GM23338 (cell line): ENCODE data around the gene MED13L. TPM values are rescaled to one million over a fixed set of nuclear protein-coding genes. Genes with fewer than 3 reads are reported as not detected.

Experiments used
- ATAC-seq: fragments of 200-7000 bp; cut with Tn5 transposase; 3 replicates; pipeline ENCODE4 v1.9.1; 2020
- DNase-seq: peaks from one replicate; pipeline ENCODE4 v3.0.0-alpha.2; 2015; ENCODE audit warnings: low spot score
- H2AFZ ChIP-seq: fragments of 200-600 bp; sonication (generic); 2 replicates; pipeline ENCODE4 v1.8.0; 2016; ENCODE audit warnings: antibody characterized with exemption, mild to moderate bottlenecking, moderate library complexity
- H3F3A ChIP-seq: fragments of 200-600 bp; sonication (generic); replicated peaks from 2 replicates; pipeline ENCODE4 v1.8.0; 2017; ENCODE audit warnings: antibody characterized with exemption, mixed run types, low read depth
- H3K27ac ChIP-seq: fragments of 200-600 bp; sonication (generic); 2 replicates; pipeline ENCODE4 v1.6.1; 2016; ENCODE audit warnings: low read depth
- H3K27me3 ChIP-seq: fragments of 200-600 bp; sonication (generic); 2 replicates; pipeline ENCODE4 v1.8.0; 2016; ENCODE audit warnings: mild to moderate bottlenecking, mixed run types, moderate library complexity; ENCODE audit not compliant: insufficient read depth
- H3K36me3 ChIP-seq: fragments of 200-600 bp; sonication (generic); 2 replicates; pipeline ENCODE4 v1.8.0; 2016; ENCODE audit warnings: mild to moderate bottlenecking; ENCODE audit not compliant: insufficient read depth
- H3K4me1 ChIP-seq: fragments of 200-600 bp; sonication (generic); 2 replicates; pipeline ENCODE4 v1.8.0; 2016; ENCODE audit warnings: mild to moderate bottlenecking, moderate library complexity; ENCODE audit not compliant: insufficient read depth
- H3K4me2 ChIP-seq: fragments of 200-600 bp; sonication (generic); 2 replicates; pipeline ENCODE4 v1.7.1; 2017; ENCODE audit warnings: mixed run types
- H3K4me3 ChIP-seq: fragments of 200-600 bp; sonication (generic); 2 replicates; pipeline ENCODE4 v1.6.1; 2016; ENCODE audit warnings: mixed run types
- H3K79me2 ChIP-seq: fragments of 200-600 bp; sonication (generic); replicated peaks from 2 replicates; pipeline ENCODE4 v1.8.0; 2017; ENCODE audit warnings: mild to moderate bottlenecking; ENCODE audit not compliant: insufficient read depth
- H3K9me2 ChIP-seq: fragments of 200-600 bp; sonication (generic); 2 replicates; pipeline ENCODE4 v1.8.0; 2017; ENCODE audit not compliant: insufficient read depth
- H4K20me1 ChIP-seq: fragments of 200-600 bp; sonication (generic); replicated peaks from 2 replicates; pipeline ENCODE4 v1.8.0; 2017; ENCODE audit warnings: mild to moderate bottlenecking; ENCODE audit not compliant: insufficient read depth
- H3K27ac Mint-ChIP-seq: 2 replicates; pipeline ENCODE4 v1.8.0; 2020; ENCODE audit warnings: inconsistent platforms, mild to moderate bottlenecking, moderate library complexity, mixed read lengths
- H3K27me3 Mint-ChIP-seq: 3 replicates; pipeline ENCODE4 v1.8.0; 2022; ENCODE audit warnings: low read depth, mild to moderate bottlenecking, moderate library complexity, mixed read lengths, inconsistent platforms; ENCODE audit not compliant: insufficient read depth, poor library complexity
- H3K36me3 Mint-ChIP-seq: 3 replicates; pipeline ENCODE4 v1.8.0; 2021; ENCODE audit warnings: low read depth, mild to moderate bottlenecking, inconsistent platforms, moderate library complexity, mixed read lengths
- H3K4me1 Mint-ChIP-seq: 3 replicates; pipeline ENCODE4 v1.8.0; 2020; ENCODE audit warnings: mild to moderate bottlenecking, inconsistent platforms, mixed read lengths
- H3K4me3 Mint-ChIP-seq: 3 replicates; pipeline ENCODE4 v1.8.0; 2021; ENCODE audit warnings: moderate library complexity, mild to moderate bottlenecking, inconsistent platforms, mixed read lengths
- H3K9me3 Mint-ChIP-seq: 3 replicates; pipeline ENCODE4 v1.8.0; 2020; ENCODE audit warnings: moderate library complexity, mild to moderate bottlenecking, inconsistent platforms, mixed read lengths
- CREB1 ChIP-seq: fragments of 250-450 bp; sonication (Bioruptor Pico); IDR thresholded peaks from 2 replicates; pipeline ENCODE4 v1.5.0; 2020; ENCODE audit warnings: low read depth, mild to moderate bottlenecking, moderate library complexity
- EZH2phosphoT487 ChIP-seq: fragments of 200-600 bp; sonication (generic); IDR thresholded peaks from one replicate; pipeline ENCODE4 v1.8.1; 2018; ENCODE audit warnings: antibody characterized with exemption; ENCODE audit not compliant: unreplicated experiment
- JUNB ChIP-seq: IDR thresholded peaks from one replicate; pipeline ENCODE4 v1.6.1; 2016; ENCODE audit warnings: antibody characterized with exemption; ENCODE audit not compliant: unreplicated experiment
- NANOG ChIP-seq: IDR thresholded peaks from 2 replicates; pipeline ENCODE4 v1.6.1; 2016; ENCODE audit warnings: antibody characterized with exemption, borderline replicate concordance
- POLR2AphosphoS5 ChIP-seq: IDR thresholded peaks from 2 replicates; pipeline ENCODE4 v1.6.1; 2016; ENCODE audit warnings: antibody characterized with exemption, low read depth
- STAT1 ChIP-seq: IDR thresholded peaks from one replicate; pipeline ENCODE4 v1.6.1; 2016; ENCODE audit warnings: antibody characterized with exemption; ENCODE audit not compliant: unreplicated experiment
- ZNF331 ChIP-seq: fragments of 250-450 bp; sonication (Bioruptor Pico); IDR thresholded peaks from 2 replicates; pipeline ENCODE4 v1.5.0; 2020; ENCODE audit warnings: low read depth, mild to moderate bottlenecking, moderate library complexity
- polyA plus RNA-seq: library from polyadenylated mRNA; unstranded; fragments of >200 nt; fragmentation: Nextera tagmentation; extraction: Ambion mirVana; gene quantifications from 2 replicates; pipeline ENCODE4 v1.2.1, GENCODE V29; 2016
- total RNA-seq: library from RNA; depleted of rRNA; stranded (reverse); fragments of >200 nt; shearing (Covaris generic); gene quantifications from 2 replicates; pipeline ENCODE4 v1.2.3, GENCODE V29; 2014
- TF ChIP-seq, protein P1 (sequence below): IDR thresholded peaks from 2 replicates; pipeline ENCODE4 v1.6.1; 2016; ENCODE audit warnings: antibody characterized with exemption
- TF ChIP-seq, protein P2 (sequence below): IDR thresholded peaks from one replicate; pipeline ENCODE4 v1.6.1; 2018; ENCODE audit warnings: antibody characterized with exemption; ENCODE audit not compliant: unreplicated experiment

MED13L gene
- total and polyA plus RNA-seq, 2 experiments from 2014 or later, result 20.9 to 73.6 TPM

DNA sequence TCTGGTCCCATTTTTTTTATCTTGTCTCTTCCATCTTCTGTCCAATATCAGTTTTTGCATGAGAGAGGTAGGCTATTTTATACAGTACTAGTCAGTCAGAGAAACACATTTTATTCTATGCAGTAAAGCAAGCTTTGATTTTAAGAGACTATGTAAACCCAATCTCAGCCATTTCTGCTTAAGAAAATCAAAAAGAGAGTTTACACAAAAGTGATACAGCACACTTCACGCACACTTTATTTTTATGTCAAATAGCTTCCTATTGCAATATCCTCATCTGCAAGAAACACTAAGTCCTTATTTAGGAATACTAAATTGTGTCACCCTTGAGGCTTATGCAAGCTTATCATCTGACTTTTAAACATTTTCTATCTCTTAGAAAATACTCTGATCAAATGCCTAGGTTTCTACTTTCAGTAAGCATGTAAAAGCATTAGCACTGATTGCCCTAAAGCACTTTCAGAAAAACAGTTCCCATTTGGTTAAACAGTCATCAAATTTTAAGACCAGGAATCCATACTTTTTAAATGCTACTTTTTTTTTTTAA, 78.3 kb downstream of the MED13L start (continued):
- TF ChIP-seq, protein P1, sequence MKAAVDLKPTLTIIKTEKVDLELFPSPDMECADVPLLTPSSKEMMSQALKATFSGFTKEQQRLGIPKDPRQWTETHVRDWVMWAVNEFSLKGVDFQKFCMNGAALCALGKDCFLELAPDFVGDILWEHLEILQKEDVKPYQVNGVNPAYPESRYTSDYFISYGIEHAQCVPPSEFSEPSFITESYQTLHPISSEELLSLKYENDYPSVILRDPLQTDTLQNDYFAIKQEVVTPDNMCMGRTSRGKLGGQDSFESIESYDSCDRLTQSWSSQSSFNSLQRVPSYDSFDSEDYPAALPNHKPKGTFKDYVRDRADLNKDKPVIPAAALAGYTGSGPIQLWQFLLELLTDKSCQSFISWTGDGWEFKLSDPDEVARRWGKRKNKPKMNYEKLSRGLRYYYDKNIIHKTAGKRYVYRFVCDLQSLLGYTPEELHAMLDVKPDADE, result no peak

DNA sequence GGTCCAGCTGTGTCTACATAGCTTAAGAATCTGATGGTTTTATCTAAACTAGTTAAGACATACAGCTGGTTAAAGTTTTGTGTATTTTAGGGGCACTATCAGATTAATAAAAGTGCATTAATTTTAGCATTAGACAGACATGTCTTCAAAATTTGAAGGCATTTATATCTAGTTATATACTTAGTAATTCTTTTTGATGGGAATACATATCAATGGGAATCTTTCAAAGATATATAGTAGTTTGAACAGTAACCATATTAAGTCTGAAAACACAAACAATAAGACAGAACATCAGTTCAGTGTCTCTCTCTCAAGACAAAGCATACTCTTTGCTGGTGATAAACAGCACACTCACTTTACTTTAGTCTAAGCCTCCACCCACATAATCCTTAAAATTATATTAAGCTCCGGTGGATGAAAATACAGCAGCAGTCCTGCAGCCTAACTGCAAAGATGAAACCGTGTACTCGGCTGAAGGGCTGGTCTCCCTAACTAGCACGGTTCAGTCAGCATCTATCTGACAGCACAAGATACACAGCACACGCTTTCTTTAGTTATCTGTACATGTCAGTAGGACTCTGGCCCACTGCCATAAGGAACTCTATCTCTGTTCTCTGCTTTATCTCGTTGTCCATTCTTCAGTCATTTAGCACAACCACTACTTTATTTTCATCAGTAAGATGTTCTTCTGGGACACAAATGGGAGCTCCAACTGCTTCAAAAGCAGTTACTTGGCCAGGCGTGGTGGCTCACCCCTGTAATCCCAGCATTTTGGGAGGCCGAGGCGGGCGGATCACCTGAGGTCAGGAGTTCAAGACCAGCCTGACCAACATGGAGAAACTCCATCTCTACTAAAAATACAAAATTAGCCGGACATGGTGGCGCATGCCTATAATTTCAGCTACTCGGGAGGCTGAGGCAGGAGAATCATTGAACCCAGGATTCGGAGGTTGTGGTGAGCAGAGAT, 80.5 kb downstream of the MED13L start:
- no peak overlapping the region for H3K4me3 ChIP-seq
- H3K36me3 ChIP-seq, result no peaks in the 10 kb centered on the region
- H4K20me1 ChIP-seq, result 0 out of 2 replicates have a peak, but pooled peaks cover 3% of the 10 kb centered on the region
- ATAC-seq (no peak), DNase-seq (no peak)
- no peak overlapping the region for H2AFZ ChIP-seq
- Mint-ChIP-seq H3K36me3 (no peaks in the 10 kb centered on the region), H3K4me1 (peaks cover 11% of the 10 kb centered on the region), H3K9me3 (no peaks in the 10 kb centered on the region), H3K4me3 (no peak overlapping the region), H3K27me3 (no peaks in the 10 kb centered on the region), H3K27ac (no peak overlapping the region)
- H3K9me2 ChIP-seq, result no peaks in the 10 kb centered on the region
- TF ChIP-seq NANOG, result no peak
- no peaks in the 10 kb centered on the region for H3F3A ChIP-seq
- H3K4me2 ChIP-seq, result no peak overlapping the region
- H3K4me1 ChIP-seq, result peaks cover 9% of the 10 kb centered on the region; the same call in 1 of the 2 replicates
- H3K27me3 ChIP-seq, result no peaks in the 10 kb centered on the region
- H3K27ac ChIP-seq, result no peak overlapping the region
- peaks cover 100% of the 10 kb centered on the region for H3K79me2 ChIP-seq

DNA sequence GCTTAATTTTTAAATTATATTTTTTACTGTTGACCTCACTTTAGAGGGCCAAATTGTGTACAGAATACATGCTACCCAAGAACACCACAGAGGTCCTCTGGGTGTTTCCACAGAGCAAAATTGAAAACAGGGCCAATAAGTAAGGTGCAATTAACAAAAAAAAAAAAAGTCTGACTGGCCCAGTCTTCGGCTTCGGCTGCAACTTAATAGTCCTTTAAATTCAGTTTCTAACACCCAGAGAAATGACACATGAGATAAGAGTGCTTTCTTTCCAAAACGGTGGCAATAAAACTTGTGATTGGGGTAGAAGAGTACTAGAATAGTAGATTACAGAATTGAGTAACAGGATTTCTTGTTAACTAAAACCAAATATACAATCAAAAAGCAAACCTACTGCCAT, 81.3 kb downstream of the MED13L start:
- H3K4me3 Mint-ChIP-seq, result no peak overlapping the region
- H3K4me1 Mint-ChIP-seq, result peaks cover 11% of the 10 kb centered on the region
- no peaks in the 10 kb centered on the region for H3K9me3 Mint-ChIP-seq
- H3K79me2 ChIP-seq, result peaks cover 98% of the 10 kb centered on the region
- H3K4me1 ChIP-seq, result peaks cover 9% of the 10 kb centered on the region; the same call in 1 of the 2 replicates
- DNase-seq (no peak), ATAC-seq (no peak)
- no peaks in the 10 kb centered on the region for H3K9me2 ChIP-seq
- no peak overlapping the region for H3K4me2 ChIP-seq
- H3K36me3 Mint-ChIP-seq, result no peaks in the 10 kb centered on the region
- H4K20me1 ChIP-seq, result 0 out of 2 replicates have a peak, but pooled peaks cover 3% of the 10 kb centered on the region
- H3K27ac Mint-ChIP-seq, result no peak overlapping the region
- no peak overlapping the region for H3K4me3 ChIP-seq
- no peaks in the 10 kb centered on the region for H3K36me3 ChIP-seq
- H3K27ac ChIP-seq, result no peak overlapping the region
- no peaks in the 10 kb centered on the region for H3F3A ChIP-seq
- no peak overlapping the region for H2AFZ ChIP-seq
- no peaks in the 10 kb centered on the region for H3K27me3 Mint-ChIP-seq
- no peaks in the 10 kb centered on the region for H3K27me3 ChIP-seq
- no peak for TF ChIP-seq ZNF331 (CRISPR knock-in tag)
- TF ChIP-seq, protein P2, sequence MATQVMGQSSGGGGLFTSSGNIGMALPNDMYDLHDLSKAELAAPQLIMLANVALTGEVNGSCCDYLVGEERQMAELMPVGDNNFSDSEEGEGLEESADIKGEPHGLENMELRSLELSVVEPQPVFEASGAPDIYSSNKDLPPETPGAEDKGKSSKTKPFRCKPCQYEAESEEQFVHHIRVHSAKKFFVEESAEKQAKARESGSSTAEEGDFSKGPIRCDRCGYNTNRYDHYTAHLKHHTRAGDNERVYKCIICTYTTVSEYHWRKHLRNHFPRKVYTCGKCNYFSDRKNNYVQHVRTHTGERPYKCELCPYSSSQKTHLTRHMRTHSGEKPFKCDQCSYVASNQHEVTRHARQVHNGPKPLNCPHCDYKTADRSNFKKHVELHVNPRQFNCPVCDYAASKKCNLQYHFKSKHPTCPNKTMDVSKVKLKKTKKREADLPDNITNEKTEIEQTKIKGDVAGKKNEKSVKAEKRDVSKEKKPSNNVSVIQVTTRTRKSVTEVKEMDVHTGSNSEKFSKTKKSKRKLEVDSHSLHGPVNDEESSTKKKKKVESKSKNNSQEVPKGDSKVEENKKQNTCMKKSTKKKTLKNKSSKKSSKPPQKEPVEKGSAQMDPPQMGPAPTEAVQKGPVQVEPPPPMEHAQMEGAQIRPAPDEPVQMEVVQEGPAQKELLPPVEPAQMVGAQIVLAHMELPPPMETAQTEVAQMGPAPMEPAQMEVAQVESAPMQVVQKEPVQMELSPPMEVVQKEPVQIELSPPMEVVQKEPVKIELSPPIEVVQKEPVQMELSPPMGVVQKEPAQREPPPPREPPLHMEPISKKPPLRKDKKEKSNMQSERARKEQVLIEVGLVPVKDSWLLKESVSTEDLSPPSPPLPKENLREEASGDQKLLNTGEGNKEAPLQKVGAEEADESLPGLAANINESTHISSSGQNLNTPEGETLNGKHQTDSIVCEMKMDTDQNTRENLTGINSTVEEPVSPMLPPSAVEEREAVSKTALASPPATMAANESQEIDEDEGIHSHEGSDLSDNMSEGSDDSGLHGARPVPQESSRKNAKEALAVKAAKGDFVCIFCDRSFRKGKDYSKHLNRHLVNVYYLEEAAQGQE, result no peak
- TF ChIP-seq, protein P1, result no peak
- TF ChIP-seq CREB1 (CRISPR knock-in tag), result no peak
- no peak for TF ChIP-seq JUNB
- no peak for TF ChIP-seq EZH2phosphoT487
- TF ChIP-seq STAT1, result no peak
- no peak for TF ChIP-seq POLR2AphosphoS5
